ENCODE data around the gene MAN1B1.

MAN1B1 gene

DNA sequence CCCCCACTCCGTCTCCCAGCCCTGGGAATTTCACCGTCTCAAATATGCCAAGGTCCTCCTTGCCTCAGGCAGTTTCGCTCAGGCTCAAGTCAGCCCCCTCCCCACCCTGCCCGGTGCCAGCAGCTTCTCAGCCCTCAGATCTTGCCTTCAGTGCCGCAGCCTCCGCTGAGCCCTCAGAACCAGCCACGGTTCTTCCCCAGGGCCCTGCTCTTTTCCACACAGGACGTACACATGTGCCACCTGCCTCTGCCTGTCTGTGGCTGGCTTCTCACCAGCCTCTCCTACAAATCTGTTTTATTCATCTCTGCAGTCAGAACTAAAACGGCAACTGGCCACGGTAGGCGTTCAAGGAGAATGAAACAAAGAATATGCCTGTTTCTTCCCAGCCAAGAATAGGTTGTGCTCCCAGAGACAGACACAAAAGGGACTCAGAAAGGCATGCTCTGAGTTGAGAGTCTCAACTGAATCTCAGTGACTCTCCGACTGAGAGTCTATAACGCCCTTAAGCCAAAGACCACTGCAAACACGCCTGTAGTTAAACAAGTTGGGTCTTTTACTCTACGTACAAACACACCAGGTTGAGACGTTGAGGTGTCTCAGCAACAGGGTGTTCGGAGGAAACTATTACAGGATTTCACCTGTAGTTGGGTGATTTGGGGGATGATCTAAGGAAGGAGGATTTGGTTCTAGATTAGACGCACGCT is 41.5 kb downstream of the MAN1B1 start:
- no peak for DNase-seq (ENCODE audit: low read depth in 1 of 2, low spot score in 1 of 2)
- peak overlapping the region; percentile 87 for H3K4me3 ChIP-seq (replicated peaks; ENCODE audit: insufficient read depth, low read length)
- no peaks in the 10 kb centered on the region for H3K27me3 ChIP-seq (ENCODE audit: insufficient read depth, poor library complexity, severe bottlenecking)
- TF ChIP-seq, protein P1, sequence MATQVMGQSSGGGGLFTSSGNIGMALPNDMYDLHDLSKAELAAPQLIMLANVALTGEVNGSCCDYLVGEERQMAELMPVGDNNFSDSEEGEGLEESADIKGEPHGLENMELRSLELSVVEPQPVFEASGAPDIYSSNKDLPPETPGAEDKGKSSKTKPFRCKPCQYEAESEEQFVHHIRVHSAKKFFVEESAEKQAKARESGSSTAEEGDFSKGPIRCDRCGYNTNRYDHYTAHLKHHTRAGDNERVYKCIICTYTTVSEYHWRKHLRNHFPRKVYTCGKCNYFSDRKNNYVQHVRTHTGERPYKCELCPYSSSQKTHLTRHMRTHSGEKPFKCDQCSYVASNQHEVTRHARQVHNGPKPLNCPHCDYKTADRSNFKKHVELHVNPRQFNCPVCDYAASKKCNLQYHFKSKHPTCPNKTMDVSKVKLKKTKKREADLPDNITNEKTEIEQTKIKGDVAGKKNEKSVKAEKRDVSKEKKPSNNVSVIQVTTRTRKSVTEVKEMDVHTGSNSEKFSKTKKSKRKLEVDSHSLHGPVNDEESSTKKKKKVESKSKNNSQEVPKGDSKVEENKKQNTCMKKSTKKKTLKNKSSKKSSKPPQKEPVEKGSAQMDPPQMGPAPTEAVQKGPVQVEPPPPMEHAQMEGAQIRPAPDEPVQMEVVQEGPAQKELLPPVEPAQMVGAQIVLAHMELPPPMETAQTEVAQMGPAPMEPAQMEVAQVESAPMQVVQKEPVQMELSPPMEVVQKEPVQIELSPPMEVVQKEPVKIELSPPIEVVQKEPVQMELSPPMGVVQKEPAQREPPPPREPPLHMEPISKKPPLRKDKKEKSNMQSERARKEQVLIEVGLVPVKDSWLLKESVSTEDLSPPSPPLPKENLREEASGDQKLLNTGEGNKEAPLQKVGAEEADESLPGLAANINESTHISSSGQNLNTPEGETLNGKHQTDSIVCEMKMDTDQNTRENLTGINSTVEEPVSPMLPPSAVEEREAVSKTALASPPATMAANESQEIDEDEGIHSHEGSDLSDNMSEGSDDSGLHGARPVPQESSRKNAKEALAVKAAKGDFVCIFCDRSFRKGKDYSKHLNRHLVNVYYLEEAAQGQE (IDR thresholded peaks at IDR 0.05; ENCODE audit: insufficient replicate concordance, low read depth), result no peak
- no peak for TF ChIP-seq SPI1 (IDR thresholded peaks at IDR 0.05; ENCODE audit: borderline replicate concordance, low read depth)
- no peak; the same call in 1 of the 2 replicates for TF ChIP-seq GABPA (IDR thresholded peaks at IDR 0.05; ENCODE audit: low read depth)
- TF ChIP-seq, protein P2, sequence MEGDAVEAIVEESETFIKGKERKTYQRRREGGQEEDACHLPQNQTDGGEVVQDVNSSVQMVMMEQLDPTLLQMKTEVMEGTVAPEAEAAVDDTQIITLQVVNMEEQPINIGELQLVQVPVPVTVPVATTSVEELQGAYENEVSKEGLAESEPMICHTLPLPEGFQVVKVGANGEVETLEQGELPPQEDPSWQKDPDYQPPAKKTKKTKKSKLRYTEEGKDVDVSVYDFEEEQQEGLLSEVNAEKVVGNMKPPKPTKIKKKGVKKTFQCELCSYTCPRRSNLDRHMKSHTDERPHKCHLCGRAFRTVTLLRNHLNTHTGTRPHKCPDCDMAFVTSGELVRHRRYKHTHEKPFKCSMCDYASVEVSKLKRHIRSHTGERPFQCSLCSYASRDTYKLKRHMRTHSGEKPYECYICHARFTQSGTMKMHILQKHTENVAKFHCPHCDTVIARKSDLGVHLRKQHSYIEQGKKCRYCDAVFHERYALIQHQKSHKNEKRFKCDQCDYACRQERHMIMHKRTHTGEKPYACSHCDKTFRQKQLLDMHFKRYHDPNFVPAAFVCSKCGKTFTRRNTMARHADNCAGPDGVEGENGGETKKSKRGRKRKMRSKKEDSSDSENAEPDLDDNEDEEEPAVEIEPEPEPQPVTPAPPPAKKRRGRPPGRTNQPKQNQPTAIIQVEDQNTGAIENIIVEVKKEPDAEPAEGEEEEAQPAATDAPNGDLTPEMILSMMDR (IDR thresholded peaks at IDR 0.05; ENCODE audit: insufficient read depth, low read length), result no peak
- no peak for TF ChIP-seq POLR2AphosphoS5 (IDR thresholded peaks at IDR 0.05; ENCODE audit: low read depth)
- H3K27ac ChIP-seq (replicated peaks), result peak overlapping the region; percentile 77

DNA sequence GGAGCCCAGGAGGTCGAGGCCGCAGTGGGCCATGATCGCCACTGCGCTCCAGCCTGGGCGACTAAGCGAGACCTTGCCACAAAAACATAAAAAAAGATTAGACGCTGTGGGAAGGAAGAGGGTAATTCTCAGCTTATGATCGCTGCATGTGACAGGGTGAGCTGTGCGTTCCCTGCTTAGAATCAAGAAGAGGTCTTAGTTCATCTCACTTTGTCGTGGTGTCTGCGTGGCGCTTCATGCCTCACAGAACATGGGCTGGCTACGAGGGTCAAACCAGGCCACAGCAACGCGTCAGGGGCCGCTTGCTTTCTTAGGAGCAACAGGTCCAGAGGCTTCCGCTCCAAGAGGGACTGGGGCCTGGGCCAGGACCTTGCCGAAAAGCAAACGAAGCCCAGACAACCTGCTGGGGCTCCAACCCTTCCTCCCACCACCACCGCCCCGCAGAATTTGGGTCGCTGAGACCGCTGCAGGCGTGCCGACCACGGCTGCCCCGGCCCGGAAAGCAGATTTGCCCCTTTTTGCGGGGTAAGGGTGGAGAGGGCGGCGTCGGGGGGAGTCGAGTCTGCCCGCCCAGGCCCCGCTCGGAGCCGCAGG is 42.2 kb downstream of the MAN1B1 start:
- peak in 1 of 2 experiments; percentile 31 for DNase-seq (ENCODE audit: low read depth in 1 of 2, low spot score in 1 of 2)
- H3K27ac ChIP-seq (replicated peaks), result peak overlapping the region; percentile 77
- TF ChIP-seq SPI1 (IDR thresholded peaks at IDR 0.05; ENCODE audit: borderline replicate concordance, low read depth) (no peak), POLR2AphosphoS5 (IDR thresholded peaks at IDR 0.05; ENCODE audit: low read depth) (no peak), GABPA (IDR thresholded peaks at IDR 0.05; ENCODE audit: low read depth) (no peak)
- TF ChIP-seq, protein P1 (IDR thresholded peaks at IDR 0.05; ENCODE audit: insufficient replicate concordance, low read depth), result no peak
- TF ChIP-seq, protein P2 (IDR thresholded peaks at IDR 0.05; ENCODE audit: insufficient read depth, low read length), result no peak
- H3K27me3 ChIP-seq (ENCODE audit: insufficient read depth, poor library complexity, severe bottlenecking), result no peaks in the 10 kb centered on the region
- H3K4me3 ChIP-seq (replicated peaks; ENCODE audit: insufficient read depth, low read length), result peak overlapping the region; percentile 87

DNA sequence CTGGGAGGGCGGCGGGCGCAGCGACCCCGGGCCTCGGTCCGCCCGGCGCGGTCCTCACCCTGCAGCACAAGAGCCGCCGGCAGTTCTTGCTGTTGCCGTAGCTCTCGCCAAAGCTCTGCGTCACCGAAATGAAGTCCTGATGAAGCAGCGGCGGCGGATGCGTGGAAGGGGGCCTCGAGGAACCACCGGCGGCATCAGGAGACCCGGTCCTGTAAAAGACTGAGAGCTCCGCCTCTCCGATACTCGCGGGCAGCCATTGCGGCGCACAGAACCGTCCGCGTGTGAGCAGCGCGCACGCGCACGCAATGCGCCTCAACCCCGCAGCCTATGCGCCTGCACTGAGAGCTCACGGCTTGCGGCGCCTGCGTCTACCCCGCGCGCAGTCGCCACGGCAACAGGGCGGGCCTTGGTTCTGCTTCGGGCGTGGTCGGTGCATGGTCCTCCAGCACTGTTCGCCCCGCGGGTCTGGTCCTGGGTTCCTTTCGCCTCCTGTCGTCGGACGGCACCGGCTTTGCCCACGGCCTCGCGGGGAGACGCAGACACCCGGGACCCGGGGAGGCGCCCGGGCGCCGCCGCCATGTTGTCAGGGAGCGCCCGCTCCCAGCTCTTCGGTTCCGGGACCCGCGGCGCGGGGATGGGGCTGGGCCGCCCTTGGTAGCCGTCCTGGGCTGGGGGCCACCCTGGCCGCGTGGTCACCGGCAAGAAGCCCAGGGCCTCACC is 42.8 kb downstream of the MAN1B1 start:
- no peaks in the 10 kb centered on the region for H3K27me3 ChIP-seq (ENCODE audit: insufficient read depth, poor library complexity, severe bottlenecking)
- peak overlapping the region; percentile 77 for H3K27ac ChIP-seq (replicated peaks)
- H3K4me3 ChIP-seq (replicated peaks; ENCODE audit: insufficient read depth, low read length), result peak overlapping the region; percentile 87
- peak; percentile 92 for DNase-seq (ENCODE audit: low read depth in 1 of 2, low spot score in 1 of 2)
- TF ChIP-seq, protein P1 (IDR thresholded peaks at IDR 0.05; ENCODE audit: insufficient replicate concordance, low read depth), result peak; percentile 66
- TF ChIP-seq POLR2AphosphoS5 (IDR thresholded peaks at IDR 0.05; ENCODE audit: low read depth) (peak; percentile 83), SPI1 (IDR thresholded peaks at IDR 0.05; ENCODE audit: borderline replicate concordance, low read depth) (no peak)
